Left ventricle myocardium inferior (tissue), 1 donor: ENCODE data around the gene SLC31A2. TPM values are rescaled to one million over a fixed set of nuclear protein-coding genes. Genes with fewer than 3 reads are reported as not detected.

ENCODE experiments used
- DNase-seq: peaks from one replicate; pipeline ENCODE4 v3.0.0-alpha.2; 2020
- H3K27ac ChIP-seq: fragments of 200-600 bp; replicated peaks from 2 replicates; pipeline ENCODE4 v1.8.0; 2021
- H3K27me3 ChIP-seq: fragments of 200-600 bp; 2 replicates; pipeline ENCODE4 v1.8.0; 2021; ENCODE audit warnings: low read depth
- H3K36me3 ChIP-seq: fragments of 200-600 bp; 2 replicates; pipeline ENCODE4 v1.8.0; 2021
- H3K4me1 ChIP-seq: fragments of 200-600 bp; 2 replicates; pipeline ENCODE4 v1.8.0; 2021
- H3K4me3 ChIP-seq: fragments of 200-600 bp; 2 replicates; pipeline ENCODE4 v1.8.0; 2021; ENCODE audit warnings: mild to moderate bottlenecking, moderate library complexity
- H3K9me3 ChIP-seq: fragments of 200-600 bp; replicated peaks from 2 replicates; pipeline ENCODE4 v1.8.0; 2021
- CTCF ChIP-seq: fragments of 200-600 bp; IDR thresholded peaks from 2 replicates; pipeline ENCODE4 v1.8.0; 2021; ENCODE audit warnings: antibody characterized with exemption, mild to moderate bottlenecking, borderline replicate concordance
- intact Hi-C: fragments of 100-400 bp; cut with micrococcal nuclease; formaldehyde crosslinking; loops from one replicate; pipeline ENCODE4 v1.11.0; 2022
- total RNA-seq: library from RNA; stranded (reverse); fragmentation: NEBNext Ultra II Directional; extraction: Animal tissue kit (Norgen Biotek cat#: 25700); gene quantifications from one replicate; pipeline ENCODE4 v1.2.1, GENCODE V29; 2021
- donor health status: DM: no; HTN: yes; CAD: no; lungs with severe emphysema.

The SLC31A2 gene
- total RNA-seq, 1 donor from 2014 or later, result 10.7 TPM

- intact Hi-C loops, result no loop called here
- Histone ChIP-seq H3K4me1 (peaks cover 37% of the 10 kb centered on the region), H3K27ac (no peak overlapping the region), H3K9me3 (no peaks in the 10 kb centered on the region), H3K4me3 (no peak overlapping the region), H3K27me3 (no peaks in the 10 kb centered on the region), H3K36me3 (peaks cover 57% of the 10 kb centered on the region)
- no peak for TF ChIP-seq CTCF
- no peak for DNase-seq
These were observed 9.8 kb downstream of the SLC31A2 start for GRCh38 chr9:113160571-113160970.

- Histone ChIP-seq H3K4me3 (no peak overlapping the region), H3K4me1 (peaks cover 46% of the 10 kb centered on the region), H3K36me3 (peaks cover 78% of the 10 kb centered on the region), H3K27ac (no peak overlapping the region), H3K27me3 (no peaks in the 10 kb centered on the region), H3K9me3 (no peaks in the 10 kb centered on the region)
- no peak for TF ChIP-seq CTCF
- intact Hi-C loops, result no loop called here
- no peak for DNase-seq
These were observed 12.2 kb downstream of the SLC31A2 start for GRCh38 chr9:113163001-113163400.

GRCh38 chr9:113164536-113165300, 13.9 kb downstream of the SLC31A2 start:
- DNase-seq, result peak; percentile 65
- peaks cover 46% of the 10 kb centered on the region for H3K4me1 ChIP-seq
- no peaks in the 10 kb centered on the region for H3K9me3 ChIP-seq
- intact Hi-C loops, result no loop called here
- no peaks in the 10 kb centered on the region for H3K27me3 ChIP-seq
- TF ChIP-seq CTCF, result no peak
- peak overlapping the region; percentile 56 for H3K27ac ChIP-seq
- no peak overlapping the region for H3K4me3 ChIP-seq
- H3K36me3 ChIP-seq, result peaks cover 79% of the 10 kb centered on the region

- Histone ChIP-seq H3K36me3 (peaks cover 92% of the 10 kb centered on the region), H3K27ac (peak overlapping the region; percentile 56), H3K9me3 (no peaks in the 10 kb centered on the region), H3K4me3 (no peak overlapping the region), H3K27me3 (no peaks in the 10 kb centered on the region), H3K4me1 (peaks cover 38% of the 10 kb centered on the region)
- intact Hi-C loops, result no loop called here
- DNase-seq, result no peak
- no peak for TF ChIP-seq CTCF
These were observed 15.2 kb downstream of the SLC31A2 start for GRCh38 chr9:113166039-113166438.

GRCh38 chr9:113168809-113169208, 18.0 kb downstream of the SLC31A2 start:
- no peaks in the 10 kb centered on the region for H3K27me3 ChIP-seq
- H3K27ac ChIP-seq, result no peak overlapping the region
- peaks cover 92% of the 10 kb centered on the region for H3K36me3 ChIP-seq
- H3K4me3 ChIP-seq, result no peak overlapping the region
- no peak for TF ChIP-seq CTCF
- no peak for DNase-seq
- peaks cover 42% of the 10 kb centered on the region for H3K4me1 ChIP-seq
- intact Hi-C loops, result no loop called here
- H3K9me3 ChIP-seq, result no peaks in the 10 kb centered on the region
